Inferior parietal cortex (tissue), 1 donor: ENCODE data around the gene THSD4.

Experiments
- DNase-seq: peaks from one replicate; pipeline ENCODE4 v3.0.0-alpha.2; 2016; ENCODE audit errors: extremely low spot score

The THSD4 gene

GRCh38 chr15:71494563-71495397, 379.5 kb downstream of the THSD4 start:
- no peak for DNase-seq

- DNase-seq: no peak
Observed at GRCh38 chr15:71495398-71495780, 380.1 kb downstream of the THSD4 start.

- DNase-seq: no peak
Observed at GRCh38 chr15:71496336-71496955, 381.2 kb downstream of the THSD4 start.

- no peak for DNase-seq
Observed at GRCh38 chr15:71501344-71502076, 386.2 kb downstream of the THSD4 start.

GRCh38 chr15:71502077-71502432, 386.8 kb downstream of the THSD4 start:
- DNase-seq: no peak

- no peak for DNase-seq
Observed at GRCh38 chr15:71505962-71506361, 390.7 kb downstream of the THSD4 start.

GRCh38 chr15:71506946-71507345, 391.7 kb downstream of the THSD4 start:
- no peak for DNase-seq

GRCh38 chr15:71508081-71508682, 392.9 kb downstream of the THSD4 start:
- no peak for DNase-seq

GRCh38 chr15:71509139-71509538, 393.9 kb downstream of the THSD4 start:
- DNase-seq: no peak

GRCh38 chr15:71510763-71511162, 395.5 kb downstream of the THSD4 start:
- DNase-seq: no peak

GRCh38 chr15:71511796-71512681, 396.8 kb downstream of the THSD4 start:
- no peak for DNase-seq

GRCh38 chr15:71512682-71513006, 397.4 kb downstream of the THSD4 start:
- no peak for DNase-seq

GRCh38 chr15:71515375-71516186, 400.3 kb downstream of the THSD4 start:
- no peak for DNase-seq

- DNase-seq: no peak
Observed at GRCh38 chr15:71517751-71518150, 402.5 kb downstream of the THSD4 start.

- no peak for DNase-seq
Observed at GRCh38 chr15:71518661-71519060, 403.4 kb downstream of the THSD4 start.

- no peak for DNase-seq
Observed at GRCh38 chr15:71526060-71526820, 411.0 kb downstream of the THSD4 start.

GRCh38 chr15:71529361-71529760, 414.1 kb downstream of the THSD4 start:
- no peak for DNase-seq

- no peak for DNase-seq
Observed at GRCh38 chr15:71530116-71530515, 414.8 kb downstream of the THSD4 start.

GRCh38 chr15:71532994-71533393, 417.7 kb downstream of the THSD4 start:
- no peak for DNase-seq

- DNase-seq: no peak
Observed at GRCh38 chr15:71538181-71538580, 422.9 kb downstream of the THSD4 start.
